GM21515 (cell line): Measurements from ENCODE around the gene RIMS3.
A peak's percentile ranks its signal among the peaks of the same experiment; 100 is the strongest.
"Not testable (repeated sequence)": the region's sequence is repeated elsewhere in the genome, so short reads cannot be mapped to it uniquely, and the experiment has no call there.

Experiments used
- ATAC-seq: cut with Tn5 transposase; IDR thresholded peaks from one replicate; pipeline ENCODE4 v1.9.1; 2021; ENCODE audit not compliant: unreplicated experiment

Gene RIMS3

DNA sequence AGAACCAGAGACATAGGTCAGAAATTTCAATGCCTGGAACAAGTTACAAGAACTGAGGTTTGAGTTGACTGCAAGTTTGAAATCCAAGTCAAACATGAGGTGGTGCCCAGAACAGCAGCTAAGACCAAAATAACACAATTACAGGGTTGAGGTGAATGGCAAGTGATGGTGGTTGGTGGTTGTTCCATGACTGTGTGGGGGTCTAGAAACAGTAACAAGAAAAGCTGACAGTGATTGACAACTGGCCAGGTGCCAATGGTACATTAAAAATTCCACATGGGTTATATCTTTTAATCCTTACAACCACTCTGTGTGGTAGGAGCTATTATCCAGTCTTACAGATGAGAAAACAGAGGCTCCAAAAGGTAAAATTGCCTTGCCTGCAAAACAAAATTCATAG is 32.0 kb downstream of the RIMS3 start:
- ATAC-seq = no peak

GRCh38 chr1:40630488-40631223 is 34.8 kb downstream of the RIMS3 start:
- no peak for ATAC-seq

DNA sequence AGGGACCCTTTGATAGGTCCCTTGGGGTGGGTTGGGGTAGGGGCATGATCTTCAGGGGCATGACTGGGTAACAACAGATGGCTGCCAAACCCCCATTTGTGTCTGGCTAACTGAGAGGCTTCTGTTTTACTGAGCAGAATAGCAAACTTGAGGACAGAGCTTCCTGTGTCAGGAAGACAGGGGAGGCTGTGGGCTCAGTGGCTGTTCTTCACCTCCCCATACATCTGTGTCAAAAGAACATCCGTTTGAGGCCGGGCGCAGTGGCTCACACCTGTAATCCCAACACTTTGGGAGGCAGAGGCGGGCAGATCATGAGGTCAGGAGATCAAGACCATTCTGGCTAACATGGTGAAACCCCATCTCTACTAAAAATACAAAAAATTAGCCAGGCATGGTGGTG is 35.9 kb downstream of the RIMS3 start:
- not testable (repeated sequence) for ATAC-seq

DNA sequence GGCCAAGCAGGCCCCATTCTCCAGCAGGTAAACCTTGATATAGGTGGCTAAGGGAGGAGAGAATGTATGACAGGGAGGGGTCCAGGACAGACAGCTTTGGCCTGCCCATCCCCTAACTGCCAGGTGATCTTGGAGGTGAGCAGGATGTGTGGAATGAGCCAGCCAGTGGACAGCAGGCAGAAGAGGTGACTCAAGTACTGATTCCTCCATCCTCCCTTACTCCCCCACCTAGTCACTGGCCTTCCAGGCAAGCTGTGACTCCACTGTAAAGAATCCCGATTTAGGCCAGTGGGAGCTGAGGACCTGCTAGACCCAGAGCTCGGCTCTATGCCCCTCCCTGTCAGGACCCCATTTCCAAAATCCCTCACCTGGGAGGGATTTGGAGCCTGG is 36.6 kb downstream of the RIMS3 start:
- no peak for ATAC-seq

DNA sequence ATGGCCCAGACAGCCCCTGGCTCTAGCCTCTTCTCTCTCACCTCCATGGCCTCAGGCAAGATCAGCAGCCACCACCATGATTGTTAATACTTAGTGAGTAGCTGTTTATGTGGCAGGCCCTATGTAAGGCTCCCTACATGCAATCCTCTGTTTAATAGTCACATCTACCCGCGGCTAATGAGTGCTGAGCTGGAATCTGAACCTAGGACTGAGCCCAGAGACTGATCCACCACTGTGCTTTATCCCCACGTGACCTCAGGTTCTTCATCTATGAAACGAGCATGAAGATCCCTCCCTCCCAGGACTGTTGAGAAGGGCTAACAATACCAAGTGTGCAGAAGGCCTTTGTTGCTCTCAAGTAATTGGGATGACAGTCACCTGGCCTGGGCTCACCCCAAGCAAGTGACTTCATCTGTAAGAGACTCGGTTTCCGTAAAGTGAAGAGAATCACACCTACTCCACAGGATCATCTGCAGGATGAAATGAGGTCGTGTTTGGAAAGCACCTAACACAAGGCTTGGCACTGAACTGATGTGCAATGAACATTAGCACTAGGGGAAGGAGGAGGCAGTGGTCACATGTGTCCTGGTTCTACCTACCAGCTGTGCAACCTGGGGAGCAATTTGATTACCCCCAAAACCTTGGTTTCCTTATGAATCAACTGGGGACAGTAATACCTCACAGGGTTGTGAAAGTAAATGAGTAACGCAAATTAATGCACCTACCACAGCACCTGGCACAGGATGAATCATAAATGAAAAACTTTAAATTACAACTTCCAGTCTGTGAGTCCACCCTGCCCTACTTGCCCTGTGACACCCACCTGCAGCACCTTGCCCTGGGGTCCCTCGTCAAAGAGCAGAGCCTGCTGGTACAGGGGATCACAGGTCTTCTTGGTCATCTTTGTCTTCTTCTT is 37.2 kb downstream of the RIMS3 start:
- peak; percentile 54 for ATAC-seq

- ATAC-seq = no peak
Measured at GRCh38 chr1:40626383-40626770, 39.1 kb downstream of the RIMS3 start.

DNA sequence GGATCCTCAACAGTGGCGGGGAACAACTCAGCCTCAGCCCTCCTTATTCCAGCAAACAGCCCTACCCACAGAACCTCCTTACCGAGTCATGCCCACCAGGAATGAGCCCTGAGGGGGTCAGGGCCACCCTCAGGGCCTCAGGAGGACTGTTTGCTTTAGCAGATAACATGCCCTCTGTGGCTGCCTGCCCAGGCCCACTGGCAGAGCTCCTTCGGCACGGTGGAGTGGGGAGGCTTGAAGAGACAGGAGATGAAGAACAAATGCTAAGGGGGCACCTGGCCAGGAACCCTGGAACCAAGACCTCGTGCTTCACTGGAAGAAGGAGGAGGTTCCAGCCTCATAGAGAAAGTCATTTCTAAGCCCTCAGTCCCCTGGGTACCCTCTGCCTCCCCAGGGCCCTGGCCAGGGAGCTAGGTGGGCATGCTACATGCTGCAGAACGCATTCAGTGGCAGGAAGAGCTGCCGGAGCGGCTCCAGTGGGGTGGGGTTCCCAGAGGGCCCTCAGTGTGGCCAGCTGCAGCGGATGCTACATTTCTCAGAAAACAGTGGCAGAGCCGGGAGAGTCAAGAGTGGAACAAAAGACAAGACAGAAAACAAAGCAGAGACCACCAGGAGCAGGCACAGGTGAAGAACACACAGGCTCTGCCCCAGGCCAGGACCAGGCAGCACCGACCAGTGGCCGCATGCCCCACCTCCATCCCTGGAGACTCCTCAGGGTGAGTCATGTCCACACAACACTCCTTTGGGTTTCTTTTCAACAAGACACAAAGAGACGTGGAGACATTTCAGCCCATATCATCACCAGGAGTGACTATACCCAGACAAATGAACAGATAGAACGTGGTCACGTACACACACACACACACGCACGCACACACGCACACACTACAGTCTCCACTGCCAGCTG is 39.8 kb downstream of the RIMS3 start:
- ATAC-seq = no peak

- no peak for ATAC-seq
Measured at GRCh38 chr1:40625076-40625475, 40.4 kb downstream of the RIMS3 start.

- no peak for ATAC-seq
Measured at GRCh38 chr1:40622936-40623629, 42.4 kb downstream of the RIMS3 start.

DNA sequence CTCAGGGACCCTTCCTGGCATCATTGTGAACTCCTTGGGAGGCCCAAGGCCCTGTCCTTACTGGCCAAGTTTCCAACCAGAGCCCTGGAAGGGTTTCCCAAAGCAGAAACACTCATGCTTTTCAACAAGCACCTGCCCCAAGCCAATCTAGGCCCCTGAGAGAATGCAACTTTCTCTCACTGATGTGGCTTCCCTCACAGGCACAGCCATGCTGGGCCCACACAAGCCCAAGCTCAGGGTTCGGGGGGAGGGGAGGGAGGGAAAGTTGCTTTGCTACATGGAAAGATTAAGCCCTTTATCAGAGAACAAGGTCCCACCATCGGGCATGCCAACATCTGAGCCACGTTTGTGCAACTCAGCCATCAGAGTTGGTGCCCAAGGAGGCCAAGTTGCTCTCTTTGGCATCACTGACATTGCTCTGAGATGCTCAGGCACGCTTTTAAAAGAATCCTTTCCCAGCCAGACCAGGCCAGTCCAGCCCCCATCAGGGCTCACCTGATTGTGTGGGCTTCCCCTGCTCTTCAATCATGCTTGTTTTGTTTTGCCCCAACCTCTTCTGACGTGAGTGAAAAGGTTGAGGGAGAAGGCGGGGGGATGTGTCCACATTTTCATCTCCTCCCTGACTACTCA is 43.5 kb downstream of the RIMS3 start:
- ATAC-seq = no peak

- no peak for ATAC-seq
Measured at GRCh38 chr1:40620586-40621210, 44.8 kb downstream of the RIMS3 start.

GRCh38 chr1:40620150-40620549 is 45.3 kb downstream of the RIMS3 start:
- ATAC-seq = no peak

GRCh38 chr1:40618108-40618507 is 47.4 kb downstream of the RIMS3 start:
- no peak for ATAC-seq

DNA sequence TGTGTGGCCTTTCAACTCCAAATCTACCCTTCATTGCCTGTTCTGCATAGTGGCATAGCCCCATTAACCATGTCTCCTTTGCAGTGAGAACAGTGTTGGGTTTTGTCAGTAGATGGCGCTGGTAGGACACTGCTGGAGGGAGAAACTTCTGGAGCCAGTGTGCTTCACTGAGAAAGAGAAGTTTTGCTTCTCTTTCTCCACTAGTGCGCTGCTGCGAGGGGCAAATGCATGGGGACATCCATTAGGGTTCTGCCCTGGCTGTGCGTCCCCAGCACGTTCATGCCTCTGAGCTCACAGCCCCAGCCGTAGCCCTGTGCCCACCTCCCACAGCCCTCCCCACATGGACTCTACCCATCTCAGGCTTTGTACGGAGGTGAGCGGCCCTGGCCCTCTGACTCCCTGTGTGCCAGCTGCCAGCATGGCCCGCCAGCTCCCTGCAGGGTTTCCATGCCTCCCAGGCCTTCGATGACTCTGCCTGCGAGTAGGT is 53.1 kb downstream of the RIMS3 start:
- ATAC-seq = no peak

- no peak for ATAC-seq
Measured at GRCh38 chr1:40610156-40610555, 55.3 kb downstream of the RIMS3 start.

GRCh38 chr1:40607921-40608320 is 57.6 kb downstream of the RIMS3 start:
- ATAC-seq = no peak

DNA sequence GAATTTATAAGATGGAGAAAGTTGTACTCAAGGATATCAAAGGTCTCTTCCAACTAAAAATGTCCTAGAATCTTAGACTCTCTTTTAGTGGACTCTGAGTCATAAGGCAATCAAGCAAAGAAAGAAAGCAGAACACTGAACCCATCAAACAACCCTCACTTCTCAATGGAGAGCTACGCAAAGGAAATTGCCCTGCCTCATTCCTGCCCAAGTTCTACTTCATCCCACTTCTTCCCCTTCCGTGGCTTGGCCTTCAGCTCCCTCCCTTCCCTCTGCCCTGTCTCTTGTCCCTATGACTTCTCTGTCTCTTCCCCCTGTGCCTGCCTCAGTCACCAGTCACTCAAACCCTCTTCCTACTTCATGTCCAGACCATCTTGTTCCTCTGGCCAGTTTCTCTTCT is 58.5 kb downstream of the RIMS3 start:
- ATAC-seq = no peak

- no peak for ATAC-seq
Measured at GRCh38 chr1:40606194-40606593, 59.3 kb downstream of the RIMS3 start.

DNA sequence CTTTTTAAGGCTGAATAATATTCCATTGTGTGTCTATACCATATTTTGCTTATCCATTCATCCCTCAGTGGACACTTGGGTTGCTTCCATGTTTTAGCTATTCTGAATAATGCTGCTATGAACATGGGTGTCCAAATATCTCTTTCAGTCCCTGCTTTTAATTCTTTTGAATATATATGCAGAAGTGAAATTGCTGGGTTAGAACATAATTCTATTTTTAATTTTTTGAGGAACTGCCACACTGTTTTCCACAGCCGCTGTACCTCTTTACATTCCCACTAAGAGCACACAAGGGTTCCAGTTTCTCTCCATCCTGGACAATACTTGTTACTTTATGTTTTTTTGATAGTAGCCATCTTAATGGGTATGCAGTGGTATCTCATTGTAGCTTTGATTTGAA is 65.6 kb downstream of the RIMS3 start:
- ATAC-seq = no peak

DNA sequence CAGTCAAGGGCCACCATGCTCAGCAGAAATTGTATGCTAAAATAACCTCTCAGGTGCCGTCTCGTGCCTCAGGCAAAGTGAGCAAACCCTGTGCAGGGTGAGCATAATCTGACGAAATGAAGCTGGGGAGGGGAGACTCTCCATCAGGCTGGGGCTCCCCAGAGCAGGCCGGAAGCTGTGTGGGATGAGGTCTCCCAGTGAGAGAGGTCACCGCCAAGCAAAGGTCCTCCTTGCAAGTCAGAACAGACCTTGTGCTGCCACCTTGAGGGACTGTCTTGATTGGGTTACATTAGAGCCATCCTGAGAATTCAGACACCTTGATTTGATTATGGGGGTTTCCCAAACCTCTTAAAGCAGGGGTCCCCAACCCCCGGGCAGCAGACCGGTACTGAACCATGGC is 69.9 kb downstream of the RIMS3 start:
- ATAC-seq = no peak
